HepG2 (cell line): Measurements from ENCODE around the gene ASPRV1. TPM values are rescaled to one million over a fixed set of nuclear protein-coding genes. Genes with fewer than 3 reads are reported as not detected.
A peak's percentile ranks its signal among the peaks of the same experiment; 100 is the strongest.

Experiments
- AFF4 ChIP-seq: sonication (generic); formaldehyde crosslinking; IDR thresholded peaks from 2 replicates; pipeline ENCODE4 v1.4.0; 2020; ENCODE audit warnings: missing genetic modification reagents
- ELF3 ChIP-seq: IDR thresholded peaks from 2 replicates; pipeline ENCODE4 v1.6.1; 2016; ENCODE audit warnings: missing genetic modification reagents, missing compliant biosample characterization
- GTF3A ChIP-seq: sonication (generic); formaldehyde crosslinking; conservative IDR thresholded peaks from 2 replicates; pipeline ENCODE4 v1.4.0; 2020; ENCODE audit warnings: mild to moderate bottlenecking, missing genetic modification reagents
- KDM5B ChIP-seq: sonication (generic); formaldehyde crosslinking; IDR thresholded peaks from 2 replicates; pipeline ENCODE4 v1.4.0; 2020; ENCODE audit warnings: missing genetic modification reagents, mild to moderate bottlenecking, borderline replicate concordance
- KLF11 ChIP-seq: IDR thresholded peaks from 2 replicates; pipeline ENCODE4 v1.6.1; 2016; ENCODE audit warnings: missing compliant biosample characterization
- NCOA1 ChIP-seq: sonication (generic); formaldehyde crosslinking; IDR thresholded peaks from 2 replicates; pipeline ENCODE4 v1.9.0; 2021; ENCODE audit warnings: missing genetic modification reagents
- PHF21A ChIP-seq: sonication (generic); formaldehyde crosslinking; IDR thresholded peaks from 2 replicates; pipeline ENCODE4 v1.5.0; 2020; ENCODE audit warnings: mild to moderate bottlenecking, missing genetic modification reagents
- SMARCC2 ChIP-seq: fragments of 450-650 bp; IDR thresholded peaks from 2 replicates; pipeline ENCODE4 v1.6.1; 2017; ENCODE audit warnings: antibody characterized with exemption, mild to moderate bottlenecking
- SNAI1 ChIP-seq: sonication (generic); formaldehyde crosslinking; IDR thresholded peaks from 2 replicates; pipeline ENCODE4 v1.5.0; 2020; ENCODE audit warnings: mild to moderate bottlenecking, missing genetic modification reagents, borderline replicate concordance
- SOX6 ChIP-seq, 2 experiments: fragments of 450-650 bp in 1 of 2; sonication (generic) in 1 of 2; formaldehyde crosslinking in 1 of 2; IDR thresholded peaks; 2 replicates each; pipeline versions ENCODE4 v1.4.0 to v1.6.1; 2017 to 2020; ENCODE audit warnings: antibody characterized with exemption in 1 of 2, mild to moderate bottlenecking in 1 of 2, missing genetic modification reagents in 1 of 2
- TBX2 ChIP-seq: sonication (generic); formaldehyde crosslinking; IDR thresholded peaks from 2 replicates; pipeline ENCODE4 v1.5.0; 2020; ENCODE audit warnings: missing genetic modification reagents, mild to moderate bottlenecking, borderline replicate concordance
- UBTF ChIP-seq: sonication (generic); formaldehyde crosslinking; IDR thresholded peaks from 2 replicates; pipeline ENCODE4 v1.4.0; 2020; ENCODE audit warnings: mild to moderate bottlenecking, missing genetic modification reagents
- ZMYM3 ChIP-seq: sonication (generic); formaldehyde crosslinking; IDR thresholded peaks from 2 replicates; pipeline ENCODE4 v1.5.1; 2020; ENCODE audit warnings: mild to moderate bottlenecking, missing genetic modification reagents
- ZNF225 ChIP-seq: sonication (generic); formaldehyde crosslinking; IDR thresholded peaks from 2 replicates; pipeline ENCODE4 v1.4.0; 2020; ENCODE audit warnings: mild to moderate bottlenecking, missing genetic modification reagents
- ZNF543 ChIP-seq: sonication (generic); formaldehyde crosslinking; IDR thresholded peaks from 2 replicates; pipeline ENCODE4 v1.4.0; 2020; ENCODE audit warnings: mild to moderate bottlenecking, missing genetic modification reagents
- ZNF550 ChIP-seq: sonication (generic); formaldehyde crosslinking; IDR thresholded peaks from 2 replicates; pipeline ENCODE4 v1.4.0; 2020; ENCODE audit warnings: mild to moderate bottlenecking, missing genetic modification reagents, borderline replicate concordance
- ZNF609 ChIP-seq: sonication (generic); formaldehyde crosslinking; IDR thresholded peaks from 2 replicates; pipeline ENCODE4 v1.4.0; 2020; ENCODE audit warnings: mild to moderate bottlenecking, missing genetic modification reagents, borderline replicate concordance
- ZNF709 ChIP-seq: sonication (generic); formaldehyde crosslinking; IDR thresholded peaks from 2 replicates; pipeline ENCODE4 v1.5.0; 2020; ENCODE audit warnings: mild to moderate bottlenecking, missing genetic modification reagents
- ZNF790 ChIP-seq: sonication (generic); formaldehyde crosslinking; IDR thresholded peaks from 2 replicates; pipeline ENCODE4 v1.8.0; 2022; ENCODE audit warnings: missing genetic modification reagents, mild to moderate bottlenecking, borderline replicate concordance
- ZNF816 ChIP-seq: sonication (generic); formaldehyde crosslinking; IDR thresholded peaks from 2 replicates; pipeline ENCODE4 v1.8.0; 2022; ENCODE audit warnings: missing genetic modification reagents, mild to moderate bottlenecking, borderline replicate concordance
- polyA plus RNA-seq, 8 experiments: library from polyadenylated mRNA; depleted of rRNA in 3 of 8; stranded (reverse) in 7 of 8; unstranded in 1 of 8; fragments of >200 nt; fragmentation: Illumina TruSeq in 4 of 8; extraction: Trizol in 4 of 8; gene quantifications; 2 replicates each; pipeline versions ENCODE4 v1.2.1 to v1.2.3, GENCODE V29; 2011 to 2016; ENCODE audit warnings: low read depth in 4 of 8, missing spikeins in 1 of 8, mixed read lengths in 1 of 8; ENCODE audit not compliant: insufficient read depth in 1 of 8
- total RNA-seq, 5 experiments: library from RNA; depleted of rRNA; stranded (reverse); fragments of >200 nt; fragmentation: Illumina TruSeq; extraction: Trizol; gene quantifications; 2 replicates each; pipeline ENCODE4 v1.2.3, GENCODE V29; 2016; ENCODE audit warnings: low read depth in 1 of 5

The ASPRV1 gene
- total and polyA plus RNA-seq, 2 of the 13 experiments (the other 11 are each of a cell fraction or from before 2014, with no cell fraction given), result 0.40 to 0.48 TPM

GRCh38 chr2:69964353-69964841 lies 3.0 kb upstream of the ASPRV1 start (continued):
- TF ChIP-seq SNAI1 (CRISPR knock-in tag) (no peak), ELF3 (CRISPR knock-in tag) (0 out of 2 replicates have a peak, but pooled peaks have one; percentile 49), PHF21A (CRISPR knock-in tag) (peak; percentile 67), ZNF790 (no peak), ZNF225 (CRISPR knock-in tag) (no peak), KDM5B (CRISPR knock-in tag) (no peak), ZNF709 (CRISPR knock-in tag) (no peak), SMARCC2 (no peak), ZNF543 (no peak), SOX6 (IDR thresholded peaks at IDR 0.05) (no peak), SOX6 (CRISPR knock-in tag; IDR thresholded peaks at IDR 0.05) (peak; percentile 34; the same call in 1 of the 2 replicates), AFF4 (no peak), NCOA1 (CRISPR knock-in tag) (no peak), ZNF550 (CRISPR knock-in tag) (no peak), ZNF816 (CRISPR knock-in tag) (no peak), UBTF (CRISPR knock-in tag) (peak; percentile 14; the same call in 1 of the 2 replicates), TBX2 (peak; percentile 43; the same call in 1 of the 2 replicates), ZMYM3 (no peak), KLF11 (no peak), GTF3A (CRISPR knock-in tag) (no peak), ZNF609 (CRISPR knock-in tag) (0 out of 2 replicates have a peak, but pooled peaks have one; percentile 4)
